HepG2 (cell line): ENCODE results near the gene CCDC136.

Experiments
- CREB1 ChIP-seq, 2 experiments: fragments of 450-650 bp in 1 of 2; IDR thresholded peaks; 2 replicates each; pipeline ENCODE4 v1.6.1; 2016 to 2017; ENCODE audit warnings: control low read depth in 1 of 2, mild to moderate bottlenecking in 1 of 2, missing compliant biosample characterization in 1 of 2, missing genetic modification characterization in 1 of 2
- NCOA2 ChIP-seq: sonication (generic); formaldehyde crosslinking; IDR thresholded peaks from 2 replicates; pipeline ENCODE4 v1.8.0; 2022; ENCODE audit warnings: inconsistent platforms
- SRSF4 ChIP-seq: fragments of 200-400 bp; formaldehyde crosslinking; IDR thresholded peaks from one replicate; pipeline ENCODE4 v1.6.1; 2018; ENCODE audit warnings: mild to moderate bottlenecking, low read depth, low read length, moderate library complexity; ENCODE audit not compliant: poor library complexity, severe bottlenecking
- ZNF451 ChIP-seq: sonication (generic); formaldehyde crosslinking; IDR thresholded peaks from 2 replicates; pipeline ENCODE4 v1.5.0; 2020; ENCODE audit warnings: mild to moderate bottlenecking, missing genetic modification reagents
- ZNF484 ChIP-seq: sonication (generic); formaldehyde crosslinking; IDR thresholded peaks from 2 replicates; pipeline ENCODE4 v1.5.1; 2020; ENCODE audit warnings: mild to moderate bottlenecking, low read depth, missing genetic modification reagents, borderline replicate concordance
- ZZZ3 ChIP-seq: sonication (generic); formaldehyde crosslinking; IDR thresholded peaks from 2 replicates; pipeline ENCODE4 v1.4.0; 2020; ENCODE audit warnings: missing genetic modification reagents, mild to moderate bottlenecking, borderline replicate concordance
- TF ChIP-seq, protein P1 (sequence below): sonication (generic); formaldehyde crosslinking; IDR thresholded peaks from 2 replicates; pipeline ENCODE4 v1.5.0; 2020; ENCODE audit warnings: missing genetic modification reagents
- TF ChIP-seq, protein P2 (sequence below): sonication (generic); formaldehyde crosslinking; IDR thresholded peaks from 2 replicates; pipeline ENCODE4 v1.4.0; 2020; ENCODE audit warnings: missing genetic modification reagents
- TF ChIP-seq, protein P3 (sequence below): sonication (generic); formaldehyde crosslinking; IDR thresholded peaks from 2 replicates; pipeline ENCODE4 v1.5.0; 2020; ENCODE audit warnings: mild to moderate bottlenecking, missing genetic modification reagents, moderate library complexity

DNA sequence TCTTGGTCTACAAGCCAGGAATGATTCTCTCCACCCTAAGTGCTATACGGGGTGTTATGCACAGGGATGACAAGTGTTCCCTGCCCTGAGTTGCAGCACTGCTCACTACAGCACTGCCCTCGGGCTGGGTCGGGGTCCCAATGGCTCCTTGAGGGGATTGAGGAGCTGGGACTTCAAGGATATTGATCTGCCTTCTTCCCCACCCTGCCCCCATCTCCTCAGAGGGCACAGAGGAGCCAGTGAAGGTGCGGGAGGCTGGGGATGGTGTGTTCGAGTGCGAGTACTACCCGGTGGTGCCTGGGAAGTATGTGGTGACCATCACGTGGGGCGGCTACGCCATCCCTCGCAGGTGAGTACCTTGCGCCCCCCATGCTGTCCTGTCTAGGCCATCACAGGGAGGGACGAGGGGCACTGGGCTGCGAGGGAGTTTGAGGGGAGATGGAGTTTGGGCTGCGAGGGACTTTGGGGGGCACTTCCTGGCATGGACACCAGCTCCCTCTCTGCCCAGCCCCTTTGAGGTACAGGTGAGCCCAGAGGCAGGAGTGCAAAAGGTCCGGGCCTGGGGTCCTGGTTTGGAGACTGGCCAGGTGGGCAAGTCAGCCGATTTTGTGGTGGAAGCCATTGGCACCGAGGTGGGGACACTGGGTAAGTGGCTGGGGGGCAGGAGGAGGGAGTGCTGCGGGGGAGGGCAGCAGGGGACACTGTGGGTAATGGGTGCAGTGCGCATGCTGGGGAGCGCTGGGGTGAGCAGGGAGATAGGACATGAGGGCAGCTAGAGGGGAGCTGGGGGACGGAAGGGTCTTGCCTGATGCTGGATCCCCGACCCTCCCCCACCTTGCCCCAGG is 48.8 kb downstream of the CCDC136 start:
- TF ChIP-seq ZNF451 (CRISPR knock-in tag) (no peak), ZZZ3 (no peak), CREB1 (IDR thresholded peaks at IDR 0.05) (no peak), CREB1 (CRISPR knock-in tag; IDR thresholded peaks at IDR 0.05) (no peak), SRSF4 (no peak), NCOA2 (CRISPR knock-in tag) (no peak), ZNF484 (CRISPR knock-in tag) (no peak)
- TF ChIP-seq, protein P1, sequence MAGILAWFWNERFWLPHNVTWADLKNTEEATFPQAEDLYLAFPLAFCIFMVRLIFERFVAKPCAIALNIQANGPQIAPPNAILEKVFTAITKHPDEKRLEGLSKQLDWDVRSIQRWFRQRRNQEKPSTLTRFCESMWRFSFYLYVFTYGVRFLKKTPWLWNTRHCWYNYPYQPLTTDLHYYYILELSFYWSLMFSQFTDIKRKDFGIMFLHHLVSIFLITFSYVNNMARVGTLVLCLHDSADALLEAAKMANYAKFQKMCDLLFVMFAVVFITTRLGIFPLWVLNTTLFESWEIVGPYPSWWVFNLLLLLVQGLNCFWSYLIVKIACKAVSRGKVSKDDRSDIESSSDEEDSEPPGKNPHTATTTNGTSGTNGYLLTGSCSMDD (CRISPR knock-in tag) = no peak
- TF ChIP-seq, protein P2, sequence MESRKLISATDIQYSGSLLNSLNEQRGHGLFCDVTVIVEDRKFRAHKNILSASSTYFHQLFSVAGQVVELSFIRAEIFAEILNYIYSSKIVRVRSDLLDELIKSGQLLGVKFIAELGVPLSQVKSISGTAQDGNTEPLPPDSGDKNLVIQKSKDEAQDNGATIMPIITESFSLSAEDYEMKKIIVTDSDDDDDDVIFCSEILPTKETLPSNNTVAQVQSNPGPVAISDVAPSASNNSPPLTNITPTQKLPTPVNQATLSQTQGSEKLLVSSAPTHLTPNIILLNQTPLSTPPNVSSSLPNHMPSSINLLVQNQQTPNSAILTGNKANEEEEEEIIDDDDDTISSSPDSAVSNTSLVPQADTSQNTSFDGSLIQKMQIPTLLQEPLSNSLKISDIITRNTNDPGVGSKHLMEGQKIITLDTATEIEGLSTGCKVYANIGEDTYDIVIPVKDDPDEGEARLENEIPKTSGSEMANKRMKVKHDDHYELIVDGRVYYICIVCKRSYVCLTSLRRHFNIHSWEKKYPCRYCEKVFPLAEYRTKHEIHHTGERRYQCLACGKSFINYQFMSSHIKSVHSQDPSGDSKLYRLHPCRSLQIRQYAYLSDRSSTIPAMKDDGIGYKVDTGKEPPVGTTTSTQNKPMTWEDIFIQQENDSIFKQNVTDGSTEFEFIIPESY (CRISPR knock-in tag) = no peak
- TF ChIP-seq, protein P3, sequence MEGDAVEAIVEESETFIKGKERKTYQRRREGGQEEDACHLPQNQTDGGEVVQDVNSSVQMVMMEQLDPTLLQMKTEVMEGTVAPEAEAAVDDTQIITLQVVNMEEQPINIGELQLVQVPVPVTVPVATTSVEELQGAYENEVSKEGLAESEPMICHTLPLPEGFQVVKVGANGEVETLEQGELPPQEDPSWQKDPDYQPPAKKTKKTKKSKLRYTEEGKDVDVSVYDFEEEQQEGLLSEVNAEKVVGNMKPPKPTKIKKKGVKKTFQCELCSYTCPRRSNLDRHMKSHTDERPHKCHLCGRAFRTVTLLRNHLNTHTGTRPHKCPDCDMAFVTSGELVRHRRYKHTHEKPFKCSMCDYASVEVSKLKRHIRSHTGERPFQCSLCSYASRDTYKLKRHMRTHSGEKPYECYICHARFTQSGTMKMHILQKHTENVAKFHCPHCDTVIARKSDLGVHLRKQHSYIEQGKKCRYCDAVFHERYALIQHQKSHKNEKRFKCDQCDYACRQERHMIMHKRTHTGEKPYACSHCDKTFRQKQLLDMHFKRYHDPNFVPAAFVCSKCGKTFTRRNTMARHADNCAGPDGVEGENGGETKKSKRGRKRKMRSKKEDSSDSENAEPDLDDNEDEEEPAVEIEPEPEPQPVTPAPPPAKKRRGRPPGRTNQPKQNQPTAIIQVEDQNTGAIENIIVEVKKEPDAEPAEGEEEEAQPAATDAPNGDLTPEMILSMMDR (CRISPR knock-in tag) = no peak
